GM04503 (cell line): ENCODE results near the gene LAMTOR1.

Experiments used
- DNase-seq: peaks from one replicate; pipeline ENCODE4 v3.0.0-alpha.2; 2012; ENCODE audit warnings: low read depth

The LAMTOR1 gene

GRCh38 chr11:72081821-72082453, 21.2 kb downstream of the LAMTOR1 start:
- no peak for DNase-seq

- DNase-seq: no peak
These were observed 21.9 kb downstream of the LAMTOR1 start for GRCh38 chr11:72081184-72081644.

- peak; percentile 98 for DNase-seq
These were observed 22.5 kb downstream of the LAMTOR1 start, which contains the start of the genes LRRC51 and NUMA1 for GRCh38 chr11:72080326-72081183. Gene LRRC51, plus strand, starts transcription at chr11:72080850. Its CDS starts 8,234 bp downstream, at chr11:72089084. Gene NUMA1, minus strand, starts transcription at chr11:72080542. Its CDS starts 44,599 bp downstream, at chr11:72035943.

- no peak for DNase-seq
These were observed 23.2 kb downstream of the LAMTOR1 start for GRCh38 chr11:72079819-72080325.

GRCh38 chr11:72078477-72078876, 24.6 kb downstream of the LAMTOR1 start:
- no peak for DNase-seq

- no peak for DNase-seq
These were observed 27.3 kb downstream of the LAMTOR1 start for GRCh38 chr11:72075756-72076155.

GRCh38 chr11:72075109-72075508, 28.0 kb downstream of the LAMTOR1 start:
- DNase-seq: no peak

- peak; percentile 64 for DNase-seq
These were observed 30.7 kb downstream of the LAMTOR1 start for GRCh38 chr11:72072348-72072747.

GRCh38 chr11:72070491-72070890, 32.6 kb downstream of the LAMTOR1 start:
- no peak for DNase-seq

GRCh38 chr11:72069787-72070251, 33.3 kb downstream of the LAMTOR1 start:
- peak; percentile 65 for DNase-seq

- DNase-seq: no peak
These were observed 33.9 kb downstream of the LAMTOR1 start for GRCh38 chr11:72069200-72069599.

- no peak for DNase-seq
These were observed 35.4 kb downstream of the LAMTOR1 start for GRCh38 chr11:72067676-72068075.

GRCh38 chr11:72067266-72067665, 35.8 kb downstream of the LAMTOR1 start:
- DNase-seq: no peak

- DNase-seq: no peak
These were observed 36.2 kb downstream of the LAMTOR1 start for GRCh38 chr11:72066855-72067254.

- no peak for DNase-seq
These were observed 41.2 kb downstream of the LAMTOR1 start for GRCh38 chr11:72061739-72062396.

- DNase-seq: no peak
These were observed 44.6 kb downstream of the LAMTOR1 start for GRCh38 chr11:72058416-72059034.

GRCh38 chr11:72048766-72049460, 54.2 kb downstream of the LAMTOR1 start:
- no peak for DNase-seq
